Activated naive CD8-positive, alpha-beta T cell treated with anti-CD3 and anti-CD28 coated beads, Interleukin-2, amount 50 U/mL, for 24 hours (primary cell): ENCODE measurements around the gene ZBTB7A.
A peak's percentile ranks its signal among the peaks of the same experiment; 100 is the strongest.

Experiments
- ATAC-seq: fragments of 150-1000 bp; cut with Tn5 transposase; one replicate; pipeline ENCODE4 v1.10.0; 2021
- DNase-seq: peaks from one replicate; pipeline ENCODE4 v3.0.0; 2021
- H3K27ac Mint-ChIP-seq: one replicate; pipeline ENCODE4 v1.8.0; 2021; ENCODE audit warnings: mild to moderate bottlenecking, mixed read lengths
- H3K27me3 Mint-ChIP-seq: one replicate; pipeline ENCODE4 v1.8.0; 2021; ENCODE audit warnings: mixed read lengths
- H3K36me3 Mint-ChIP-seq: one replicate; pipeline ENCODE4 v1.8.0; 2021; ENCODE audit warnings: low read depth, mixed read lengths
- H3K4me1 Mint-ChIP-seq: one replicate; pipeline ENCODE4 v1.8.0; 2021; ENCODE audit warnings: mixed read lengths
- H3K4me3 Mint-ChIP-seq: one replicate; pipeline ENCODE4 v1.8.0; 2021; ENCODE audit warnings: mild to moderate bottlenecking, moderate library complexity, mixed read lengths
- H3K9me3 Mint-ChIP-seq: one replicate; pipeline ENCODE4 v1.8.0; 2021; ENCODE audit warnings: mixed read lengths

ZBTB7A gene

DNA sequence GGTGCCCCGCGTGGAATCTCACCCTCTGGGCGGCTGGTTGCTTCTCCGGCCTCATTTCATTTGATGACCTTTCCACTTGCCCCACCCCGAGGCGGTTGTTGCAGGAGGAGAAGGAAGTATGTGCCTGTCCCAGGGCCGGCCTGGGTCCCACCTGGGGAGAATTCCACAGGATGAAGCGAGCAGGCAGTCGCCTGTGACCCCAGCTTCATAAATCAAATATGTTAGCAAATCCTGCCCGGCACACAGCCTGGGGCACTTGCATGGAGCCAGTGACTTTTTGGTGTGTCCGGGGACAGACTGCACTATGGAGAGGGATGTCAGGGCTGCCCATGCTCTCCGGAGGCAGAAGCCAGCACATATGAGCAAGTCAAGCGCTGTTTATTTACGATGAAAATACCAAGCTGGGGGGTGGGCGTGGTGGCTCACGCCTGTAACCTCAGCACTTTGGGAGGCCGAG, 19.7 kb upstream of the ZBTB7A start:
- Mint-ChIP-seq H3K4me1 (peaks cover 58% of the 10 kb centered on the region), H3K27me3 (no peaks in the 10 kb centered on the region), H3K27ac (no peak overlapping the region), H3K4me3 (no peak overlapping the region), H3K9me3 (no peaks in the 10 kb centered on the region), H3K36me3 (peaks cover 3% of the 10 kb centered on the region)
- no peak for ATAC-seq
- no peak for DNase-seq

DNA sequence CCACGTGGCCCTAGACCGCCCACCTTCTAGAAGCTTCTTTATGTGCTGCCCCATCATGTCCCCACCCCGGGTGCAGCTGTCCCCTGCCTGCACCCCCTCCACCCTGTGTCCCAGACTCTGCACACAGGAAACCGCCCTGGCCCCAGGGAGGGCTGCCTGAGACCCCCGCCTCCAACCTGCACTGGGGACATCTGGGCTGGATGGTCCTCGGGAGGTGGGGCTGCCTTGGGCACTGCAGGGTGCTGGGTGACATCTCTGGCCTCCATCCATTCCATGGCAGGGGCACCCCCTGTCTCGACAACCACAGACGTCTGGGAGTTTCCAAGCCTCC, 17.8 kb upstream of the ZBTB7A start:
- H3K4me3 Mint-ChIP-seq, result no peak overlapping the region
- ATAC-seq (no peak), DNase-seq (no peak)
- H3K4me1 Mint-ChIP-seq, result peaks cover 49% of the 10 kb centered on the region
- no peaks in the 10 kb centered on the region for H3K27me3 Mint-ChIP-seq
- peak overlapping the region; percentile 68 for H3K27ac Mint-ChIP-seq
- H3K36me3 Mint-ChIP-seq, result peaks cover under 1% of the 10 kb centered on the region
- H3K9me3 Mint-ChIP-seq, result no peaks in the 10 kb centered on the region

DNA sequence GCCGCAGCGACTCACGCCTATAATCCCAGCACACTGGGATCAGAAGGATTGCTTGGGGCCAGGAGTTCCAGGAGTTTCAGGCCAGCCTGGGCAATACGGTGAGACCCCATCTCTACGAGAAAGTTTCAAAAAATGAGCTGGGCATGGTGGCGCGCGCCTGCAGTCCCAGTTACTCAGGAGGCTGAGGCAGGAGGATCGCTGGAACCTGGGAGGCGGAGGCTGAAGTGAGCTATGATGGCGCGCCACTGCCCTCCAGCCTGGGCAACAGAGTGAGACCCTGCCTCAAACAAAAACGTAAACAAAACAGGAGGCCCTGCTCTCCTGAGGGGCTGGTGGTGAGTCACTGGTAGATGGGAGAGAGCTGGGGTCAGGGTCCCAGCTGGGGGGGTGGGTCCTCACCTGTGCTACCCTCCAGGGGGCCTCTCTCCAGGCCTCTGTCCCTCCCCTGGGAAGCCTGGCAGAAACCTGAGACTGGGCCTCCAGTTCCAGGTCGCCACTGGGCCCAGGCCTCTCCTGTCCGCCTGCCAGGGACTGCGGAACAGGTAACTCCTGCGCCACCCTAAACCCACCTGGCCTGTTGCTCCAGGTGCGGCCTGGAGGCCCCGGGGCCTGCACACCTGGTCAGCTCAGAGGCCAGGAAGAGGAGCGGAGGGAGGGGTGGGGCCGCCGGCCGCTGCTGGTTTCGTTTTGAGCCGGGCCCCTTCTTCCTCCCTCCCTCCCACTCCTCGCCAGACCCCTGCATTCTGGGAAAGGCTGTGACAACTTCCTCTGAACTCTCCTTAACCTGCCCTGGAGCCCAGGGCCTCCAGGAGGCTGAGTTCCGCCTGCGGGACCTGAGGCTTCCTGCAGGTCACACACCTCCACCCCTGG, 17.2 kb upstream of the ZBTB7A start:
- Mint-ChIP-seq H3K27ac (peak overlapping the region; percentile 68), H3K9me3 (no peaks in the 10 kb centered on the region), H3K4me1 (peaks cover 48% of the 10 kb centered on the region), H3K4me3 (no peak overlapping the region), H3K27me3 (no peaks in the 10 kb centered on the region), H3K36me3 (no peaks in the 10 kb centered on the region)
- peak; percentile 48 for ATAC-seq
- DNase-seq, result peak; percentile 53

DNA sequence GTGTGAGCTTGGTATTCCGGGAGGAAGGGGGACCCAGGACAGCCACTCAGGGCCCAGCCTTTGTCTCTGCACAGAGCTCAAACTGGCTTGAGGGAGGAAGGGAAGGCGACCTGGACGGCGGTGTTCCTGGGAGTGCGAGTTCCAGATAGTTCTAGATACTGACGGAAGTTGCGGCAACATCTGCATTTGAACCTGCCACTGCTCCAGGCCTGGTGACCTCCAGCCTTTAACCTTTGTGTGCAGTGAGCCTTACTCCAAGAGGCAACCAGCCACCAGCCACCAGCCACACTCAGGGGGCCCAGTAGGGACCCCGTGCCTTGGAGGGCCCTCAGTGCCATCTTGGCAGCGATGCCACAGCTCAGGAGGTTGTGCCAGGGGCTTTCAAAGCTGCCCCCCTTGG, 15.5 kb upstream of the ZBTB7A start:
- Mint-ChIP-seq H3K27me3 (no peaks in the 10 kb centered on the region), H3K4me3 (no peak overlapping the region), H3K36me3 (no peaks in the 10 kb centered on the region), H3K9me3 (no peaks in the 10 kb centered on the region), H3K27ac (no peak overlapping the region), H3K4me1 (peaks cover 45% of the 10 kb centered on the region)
- ATAC-seq, result no peak
- DNase-seq, result no peak

GRCh38 chr19:4081441-4082129, 14.9 kb upstream of the ZBTB7A start:
- Mint-ChIP-seq H3K36me3 (no peaks in the 10 kb centered on the region), H3K9me3 (no peaks in the 10 kb centered on the region), H3K27me3 (no peaks in the 10 kb centered on the region), H3K4me3 (no peak overlapping the region), H3K4me1 (peaks cover 46% of the 10 kb centered on the region), H3K27ac (no peak overlapping the region)
- ATAC-seq, result no peak
- no peak for DNase-seq

GRCh38 chr19:4080473-4080872, 13.8 kb upstream of the ZBTB7A start:
- H3K27me3 Mint-ChIP-seq, result no peaks in the 10 kb centered on the region
- H3K36me3 Mint-ChIP-seq, result no peaks in the 10 kb centered on the region
- peaks cover 45% of the 10 kb centered on the region for H3K4me1 Mint-ChIP-seq
- H3K27ac Mint-ChIP-seq, result no peak overlapping the region
- no peaks in the 10 kb centered on the region for H3K9me3 Mint-ChIP-seq
- no peak overlapping the region for H3K4me3 Mint-ChIP-seq
- DNase-seq, result no peak
- no peak for ATAC-seq

DNA sequence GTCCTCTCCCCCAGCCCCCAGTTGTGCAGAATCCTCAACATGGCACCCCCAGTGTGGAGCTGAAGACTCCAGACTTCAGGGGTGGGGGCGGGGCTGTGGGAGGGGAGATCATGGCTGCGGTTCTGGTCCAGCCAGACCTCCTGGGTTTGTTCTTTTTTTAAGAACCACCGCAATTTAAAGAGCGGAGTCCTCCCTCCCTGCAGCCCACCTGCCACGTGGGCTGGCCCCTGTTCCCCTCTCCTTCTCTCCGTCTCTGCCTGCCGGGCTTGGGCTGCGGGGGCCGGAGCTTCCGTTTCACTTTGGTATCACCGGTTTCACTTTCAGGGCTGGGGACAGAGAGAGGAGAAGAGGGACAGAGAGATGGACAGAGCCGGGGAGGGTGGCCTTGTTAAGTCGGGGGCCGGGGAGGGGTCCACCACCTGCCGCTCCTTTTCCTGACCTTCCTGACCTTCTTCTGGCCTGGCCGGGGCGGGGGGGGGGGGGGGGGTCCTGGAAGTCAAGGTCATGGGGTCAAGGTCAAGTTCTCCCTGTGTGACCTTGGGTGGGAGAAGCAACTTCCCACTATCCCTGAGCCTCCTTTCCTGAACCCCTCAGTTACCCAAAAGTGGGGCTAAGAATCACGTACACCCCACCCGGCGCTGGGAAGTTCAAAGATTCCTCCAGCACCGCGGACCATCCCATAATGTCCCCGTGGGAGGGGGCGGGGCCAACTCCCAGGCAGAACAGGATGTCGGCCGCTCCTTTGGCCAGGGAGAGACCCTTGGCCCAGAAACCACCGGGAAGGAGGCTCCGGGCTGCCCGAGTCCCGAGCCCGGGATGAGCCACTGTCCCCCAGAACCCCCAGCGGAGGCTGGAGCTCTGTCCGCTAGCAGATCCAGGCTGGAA, 11.3 kb upstream of the ZBTB7A start:
- DNase-seq (peak; percentile 75), ATAC-seq (peak; percentile 66)
- no peaks in the 10 kb centered on the region for H3K27me3 Mint-ChIP-seq
- H3K4me3 Mint-ChIP-seq, result peak overlapping the region; percentile 64
- H3K4me1 Mint-ChIP-seq, result peaks cover 43% of the 10 kb centered on the region
- peaks cover 1% of the 10 kb centered on the region for H3K36me3 Mint-ChIP-seq
- peak overlapping the region; percentile 79 for H3K27ac Mint-ChIP-seq
- no peaks in the 10 kb centered on the region for H3K9me3 Mint-ChIP-seq

DNA sequence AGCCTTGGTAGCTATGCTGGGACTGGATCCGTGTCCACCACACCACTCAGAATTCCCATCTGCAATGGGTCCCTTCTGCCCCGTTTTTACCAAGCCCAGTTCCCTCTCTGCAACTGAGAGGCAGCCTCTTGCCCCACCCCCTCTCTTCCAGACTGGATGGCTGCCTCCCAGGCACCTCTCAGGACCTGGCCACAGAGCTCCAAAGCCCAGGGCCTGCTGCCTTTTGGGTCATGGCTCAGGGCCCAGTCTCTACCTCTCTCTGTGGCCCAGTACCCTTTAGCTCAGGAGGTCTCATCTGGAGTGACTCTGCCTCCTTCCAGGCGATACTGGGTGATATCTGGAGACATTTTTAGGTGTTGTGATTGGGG, 10.3 kb upstream of the ZBTB7A start:
- Mint-ChIP-seq H3K27ac (peak overlapping the region; percentile 52), H3K9me3 (no peaks in the 10 kb centered on the region), H3K36me3 (peaks cover 1% of the 10 kb centered on the region), H3K4me1 (peaks cover 42% of the 10 kb centered on the region), H3K4me3 (peak overlapping the region; percentile 64), H3K27me3 (no peaks in the 10 kb centered on the region)
- DNase-seq, result no peak
- no peak for ATAC-seq

- Mint-ChIP-seq H3K27me3 (no peaks in the 10 kb centered on the region), H3K36me3 (peaks cover 1% of the 10 kb centered on the region), H3K27ac (peak overlapping the region; percentile 61), H3K4me3 (peak overlapping the region; percentile 24), H3K4me1 (peaks cover 42% of the 10 kb centered on the region), H3K9me3 (no peaks in the 10 kb centered on the region)
- DNase-seq (peak; percentile 58), ATAC-seq (peak; percentile 58)
Measured at GRCh38 chr19:4075373-4075772, 8.7 kb upstream of the ZBTB7A start.

DNA sequence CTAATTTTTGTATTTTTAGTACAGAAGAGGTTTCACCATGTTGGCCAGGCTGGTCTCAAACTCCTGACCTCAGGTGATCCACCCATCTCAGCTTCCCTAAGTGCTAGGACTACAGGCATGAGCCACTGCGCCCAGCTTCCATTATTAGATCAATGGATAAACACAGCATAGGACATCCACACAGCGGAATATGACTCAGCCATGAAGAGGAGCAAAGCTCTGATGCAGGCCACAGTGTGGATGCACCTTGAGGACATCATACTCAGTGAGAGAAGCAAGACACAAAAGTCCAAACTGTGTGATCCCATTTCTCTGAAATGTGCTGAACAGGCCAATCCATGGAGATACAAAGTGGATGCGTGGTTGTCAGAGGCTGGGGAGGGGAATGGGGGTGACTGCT, 4.9 kb upstream of the ZBTB7A start:
- H3K27ac Mint-ChIP-seq, result no peak overlapping the region
- H3K4me3 Mint-ChIP-seq, result no peak overlapping the region
- H3K27me3 Mint-ChIP-seq, result no peaks in the 10 kb centered on the region
- DNase-seq (no peak), ATAC-seq (no peak)
- no peaks in the 10 kb centered on the region for H3K9me3 Mint-ChIP-seq
- H3K4me1 Mint-ChIP-seq, result peaks cover 38% of the 10 kb centered on the region
- peaks cover 1% of the 10 kb centered on the region for H3K36me3 Mint-ChIP-seq

DNA sequence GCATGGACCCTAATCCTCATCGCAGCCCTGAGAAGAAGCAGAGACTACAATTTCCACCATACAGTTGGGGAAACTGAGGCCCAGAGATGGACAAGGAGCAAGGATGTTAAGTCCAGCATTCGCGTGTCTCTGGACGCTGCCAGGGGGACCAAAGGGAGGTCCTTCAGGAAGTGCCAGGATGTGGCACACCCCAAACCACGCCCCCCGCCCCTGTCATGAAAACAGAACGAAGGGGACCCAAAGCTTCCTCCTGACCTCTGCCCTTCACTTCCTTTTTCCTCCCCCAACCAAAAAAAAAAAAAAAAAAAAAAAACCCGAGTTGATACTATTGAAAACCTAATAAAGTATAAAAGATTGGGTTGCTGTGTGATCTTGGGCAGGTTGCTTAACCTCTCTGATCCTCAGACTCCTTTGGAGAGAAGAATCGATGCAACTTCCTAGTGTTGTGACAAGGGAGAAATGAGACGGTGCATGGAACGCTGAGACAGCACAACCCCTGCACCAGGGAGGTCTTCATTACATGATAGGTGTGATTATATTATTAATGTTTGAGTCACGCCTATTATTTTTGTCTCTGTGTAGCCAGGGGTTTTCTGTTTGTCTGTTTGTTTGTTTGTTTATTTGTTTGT, 2.7 kb upstream of the ZBTB7A start:
- no peaks in the 10 kb centered on the region for H3K36me3 Mint-ChIP-seq
- H3K4me1 Mint-ChIP-seq, result peaks cover 22% of the 10 kb centered on the region
- H3K27ac Mint-ChIP-seq, result peak overlapping the region; percentile 62
- H3K9me3 Mint-ChIP-seq, result no peaks in the 10 kb centered on the region
- H3K27me3 Mint-ChIP-seq, result no peaks in the 10 kb centered on the region
- peak; percentile 78 for DNase-seq
- H3K4me3 Mint-ChIP-seq, result peak overlapping the region; percentile 77
- ATAC-seq, result no peak

- peaks cover 4% of the 10 kb centered on the region for H3K36me3 Mint-ChIP-seq
- peak overlapping the region; percentile 77 for H3K4me3 Mint-ChIP-seq
- H3K9me3 Mint-ChIP-seq, result no peaks in the 10 kb centered on the region
- H3K27me3 Mint-ChIP-seq, result no peaks in the 10 kb centered on the region
- DNase-seq (no peak), ATAC-seq (no peak)
- peaks cover 24% of the 10 kb centered on the region for H3K4me1 Mint-ChIP-seq
- H3K27ac Mint-ChIP-seq, result peak overlapping the region; percentile 79
Measured at GRCh38 chr19:4068047-4068966, 1.6 kb upstream of the ZBTB7A start.

GRCh38 chr19:4067396-4068046, 822 bp upstream of the ZBTB7A start:
- ATAC-seq, result no peak
- DNase-seq, result peak; percentile 46

More at GRCh38 chr19:4067396-4068046, 822 bp upstream of the ZBTB7A start:
- Mint-ChIP-seq H3K9me3 (no peaks in the 10 kb centered on the region), H3K27ac (peak overlapping the region; percentile 79), H3K4me3 (peak overlapping the region; percentile 77), H3K36me3 (peaks cover 4% of the 10 kb centered on the region), H3K27me3 (no peaks in the 10 kb centered on the region), H3K4me1 (peaks cover 31% of the 10 kb centered on the region)
